Measurements from ENCODE around the gene OR8B2.
A peak's percentile ranks its signal among the peaks of the same experiment; 100 is the strongest.
"Not testable (repeated sequence)": the region's sequence is repeated elsewhere in the genome, so short reads cannot be mapped to it uniquely, and the experiment has no call there.

The OR8B2 gene, protein sequence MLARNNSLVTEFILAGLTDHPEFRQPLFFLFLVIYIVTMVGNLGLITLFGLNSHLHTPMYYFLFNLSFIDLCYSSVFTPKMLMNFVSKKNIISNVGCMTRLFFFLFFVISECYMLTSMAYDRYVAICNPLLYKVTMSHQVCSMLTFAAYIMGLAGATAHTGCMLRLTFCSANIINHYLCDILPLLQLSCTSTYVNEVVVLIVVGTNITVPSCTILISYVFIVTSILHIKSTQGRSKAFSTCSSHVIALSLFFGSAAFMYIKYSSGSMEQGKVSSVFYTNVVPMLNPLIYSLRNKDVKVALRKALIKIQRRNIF

DNA sequence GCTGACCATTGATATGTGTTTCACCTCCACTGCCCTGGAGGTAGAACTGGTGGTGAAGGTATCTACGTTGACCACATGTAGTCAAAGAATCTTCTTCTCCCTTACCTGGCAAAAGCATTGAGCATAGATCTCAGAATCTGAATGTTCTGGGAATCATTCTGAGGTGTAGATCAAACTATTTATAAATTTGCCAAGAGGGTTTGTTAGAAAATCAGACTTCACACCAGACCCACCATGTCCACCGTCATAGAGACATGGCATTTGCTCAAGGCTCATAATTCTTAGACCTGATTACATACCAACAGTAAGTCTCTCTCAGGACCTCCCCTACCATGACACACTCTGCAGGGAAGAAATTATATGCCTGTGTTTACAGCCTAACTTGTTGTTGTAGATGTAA lies at the start of gene OR8B2:
Gene OR8B2 (minus strand): TSS at position 101 of the 400 bp plus-strand sequence. CDS start 1,156 bp downstream, outside the sequence.
- no peak for DNase-seq

DNA sequence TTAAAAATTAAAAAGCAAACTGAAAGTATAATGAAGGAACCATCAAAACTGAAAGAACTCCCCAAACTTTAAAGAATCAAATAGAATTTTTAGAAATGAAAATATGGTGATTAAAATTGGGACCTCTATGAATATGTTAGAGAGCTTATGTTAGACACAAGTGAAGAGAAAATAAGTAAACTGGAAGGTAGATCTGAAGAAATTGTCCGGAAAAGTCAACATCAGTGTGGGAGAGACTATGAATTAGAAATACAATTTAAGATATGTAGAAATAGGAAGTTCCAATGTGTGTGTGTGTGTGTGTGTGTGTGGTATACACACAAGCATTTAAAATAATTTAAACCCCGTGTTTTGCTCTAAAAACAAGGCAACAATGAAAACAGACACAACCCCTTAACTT lies 45.3 kb upstream of the OR8B2 start:
- no peak for DNase-seq

DNA sequence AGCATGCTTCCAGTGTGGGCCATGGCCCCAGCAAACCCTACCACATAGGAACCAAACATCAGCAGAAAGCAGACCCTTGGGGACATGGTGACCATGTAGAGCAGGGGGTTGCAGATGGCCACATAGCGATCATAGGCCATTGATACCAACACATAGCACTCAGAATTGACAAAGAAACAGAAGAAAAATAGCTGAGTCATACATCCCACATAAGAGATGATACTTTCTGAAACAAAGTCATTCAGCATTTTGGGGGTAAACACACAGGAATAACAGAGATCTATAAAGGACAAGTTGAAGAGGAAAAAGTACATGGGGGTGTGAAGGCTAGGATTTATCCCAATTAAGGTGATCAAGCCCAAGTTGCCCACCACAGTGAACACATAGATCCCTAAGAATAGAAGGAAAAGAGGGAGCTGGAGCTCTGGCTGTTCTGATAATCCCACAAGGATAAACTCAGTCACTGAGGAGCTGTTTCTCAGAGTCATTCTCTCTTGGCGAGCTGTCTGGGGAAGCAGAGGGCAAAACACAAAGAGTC lies 40.2 kb upstream of the OR8B2 start, which contains the start of gene OR8B4:
Gene OR8B4 (minus strand): TSS at position 488 of the 538 bp plus-strand sequence. CDS start 0 bp downstream, at position 488.
- DNase-seq = no peak

DNA sequence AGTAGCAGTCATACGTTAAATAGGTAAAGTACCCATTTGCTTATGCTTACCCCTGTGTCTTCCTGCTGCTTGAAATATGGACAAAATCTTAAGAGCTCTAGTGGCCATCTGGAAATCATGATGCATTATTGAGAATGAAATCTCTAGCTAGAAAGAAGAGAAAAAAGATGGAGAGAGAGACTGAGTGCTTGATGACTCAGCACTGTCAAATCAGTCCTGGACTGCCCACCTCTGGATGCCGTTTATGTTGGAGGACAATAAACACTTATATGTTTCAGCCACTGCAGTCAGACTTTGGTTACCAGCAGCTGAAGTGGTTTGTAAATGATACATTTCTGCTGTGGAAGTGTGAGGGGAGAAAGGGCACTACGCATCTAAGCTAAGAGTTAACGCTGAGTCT lies 36.7 kb upstream of the OR8B2 start:
- DNase-seq = no peak

DNA sequence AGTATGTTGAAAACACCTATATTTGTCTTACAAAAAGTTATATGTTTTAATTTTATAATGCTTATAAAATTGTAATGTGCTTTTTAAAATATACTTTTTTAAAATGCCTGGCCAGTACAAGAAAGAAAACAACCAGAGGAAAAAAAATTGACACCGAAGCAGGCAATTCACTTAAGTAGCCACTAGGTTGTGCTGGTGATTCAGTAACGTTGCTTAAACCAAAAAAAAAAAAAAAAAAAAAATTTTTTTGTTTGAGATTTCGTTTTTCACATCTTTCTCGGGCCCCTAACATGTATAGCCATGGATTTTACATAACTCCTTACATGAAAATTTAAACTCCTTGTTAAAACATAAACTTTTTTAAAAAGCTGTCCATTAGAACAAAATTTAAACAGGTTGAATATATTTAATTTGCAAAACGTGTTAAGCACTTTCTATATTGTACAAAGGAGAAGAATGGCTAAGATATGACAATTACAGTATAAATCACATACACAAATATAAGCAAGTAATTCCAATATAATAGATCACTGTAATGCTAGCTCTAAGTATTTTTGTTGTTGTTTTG lies 31.1 kb upstream of the OR8B2 start:
- DNase-seq = no peak

DNA sequence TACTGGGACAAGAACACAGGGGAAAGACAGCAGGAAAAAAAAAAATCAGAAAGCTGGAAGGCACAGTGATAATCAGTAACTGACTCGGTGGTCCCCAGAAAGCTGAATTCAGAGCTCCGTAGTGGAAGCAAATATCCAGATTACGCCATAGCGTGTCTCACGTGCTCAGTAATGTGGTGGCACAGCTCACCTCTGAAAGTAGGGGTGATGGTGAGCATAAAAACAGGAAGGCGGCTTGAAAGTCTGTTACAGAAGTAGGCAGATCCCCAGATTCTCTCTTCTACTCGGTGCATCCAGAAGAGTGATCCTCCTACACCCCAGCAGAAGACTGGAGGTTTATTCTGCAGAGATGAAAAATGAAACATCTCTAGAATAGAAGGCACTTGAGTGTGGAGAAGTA lies 25.6 kb upstream of the OR8B2 start:
- no peak for DNase-seq

DNA sequence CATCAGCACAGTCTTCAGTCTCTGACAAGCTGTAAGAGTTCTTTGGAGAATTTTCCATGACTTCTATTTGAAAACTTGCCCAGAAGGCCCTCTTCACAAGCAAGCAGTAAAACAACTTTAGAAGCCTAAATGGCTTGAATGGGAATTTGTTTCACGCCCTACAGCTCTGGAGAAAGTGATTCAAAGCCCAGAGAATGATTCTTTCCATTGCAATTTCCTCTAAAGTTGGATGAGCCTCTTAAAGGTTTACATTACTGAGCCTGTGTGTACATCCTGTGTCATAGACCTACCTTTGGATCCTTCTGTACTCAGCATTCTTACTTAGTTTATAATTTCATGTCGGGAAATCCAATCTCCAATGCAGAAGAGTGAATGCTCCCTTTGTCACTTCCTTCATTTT lies 21.3 kb upstream of the OR8B2 start:
- DNase-seq = no peak

DNA sequence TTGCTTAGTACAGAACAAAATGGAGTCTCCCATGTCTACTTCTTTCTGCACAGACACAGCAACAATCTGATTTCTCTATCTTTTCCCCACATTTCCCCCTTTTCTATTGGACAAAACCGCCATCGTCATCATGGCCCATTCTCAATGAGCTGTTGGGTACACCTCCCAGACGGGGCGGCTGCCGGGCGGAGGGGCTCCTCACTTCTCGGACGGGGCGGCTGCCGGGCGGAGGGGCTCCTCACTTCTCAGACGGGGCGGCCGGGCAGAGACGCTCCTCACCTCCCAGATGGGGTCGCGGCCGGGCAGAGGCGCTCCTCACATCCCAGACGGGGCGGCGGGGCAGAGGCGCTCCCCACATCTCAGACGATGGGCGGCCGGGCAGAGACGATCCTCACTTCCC lies 18.9 kb upstream of the OR8B2 start:
- DNase-seq = not testable (repeated sequence)

DNA sequence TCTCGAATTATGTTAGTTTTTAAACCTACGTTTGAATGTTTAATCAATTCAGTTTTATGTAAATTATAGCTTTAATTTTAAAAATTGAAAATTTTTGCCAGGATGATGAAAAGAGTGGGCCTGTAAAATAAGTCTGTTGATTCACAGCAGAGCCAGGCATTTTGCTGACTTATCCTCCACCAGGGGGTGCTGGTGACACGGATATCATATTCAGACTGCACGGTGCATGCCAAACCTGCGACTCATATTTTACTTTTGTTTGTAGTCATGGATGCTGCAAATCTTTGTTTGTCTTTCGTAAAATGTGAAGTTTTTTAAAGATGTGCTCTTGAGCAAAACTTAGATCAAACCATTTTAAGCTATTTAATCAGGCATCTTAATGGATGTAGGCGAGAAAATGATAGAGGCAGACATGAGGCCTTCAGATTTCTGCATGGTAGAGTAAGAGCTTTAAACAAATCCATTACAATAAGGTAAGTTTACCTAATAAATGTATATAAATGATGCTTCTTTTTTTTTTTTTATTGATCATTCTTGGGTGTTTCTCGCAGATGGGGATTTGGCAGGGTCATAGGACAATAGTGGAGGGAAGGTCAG lies 18.1 kb upstream of the OR8B2 start:
- no peak for DNase-seq

DNA sequence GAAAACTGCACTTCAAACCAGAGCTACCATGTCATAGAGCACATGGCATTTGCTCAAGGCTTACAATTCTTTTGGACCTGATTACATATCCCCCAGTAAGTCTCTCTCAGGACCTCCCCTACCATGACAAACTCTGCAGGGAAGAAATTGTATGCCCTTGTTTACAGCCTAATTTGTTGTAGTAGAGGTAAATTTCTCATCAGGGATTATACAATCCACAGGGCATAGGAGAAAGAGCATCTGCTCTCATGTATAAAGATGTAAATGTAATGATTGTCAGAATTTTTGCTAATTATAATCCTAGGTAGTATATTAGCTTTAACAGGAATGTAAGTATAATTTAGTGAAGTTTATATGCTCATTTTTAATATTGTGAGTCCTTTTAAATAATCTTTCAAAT lies 14.6 kb upstream of the OR8B2 start, which contains the start of gene OR8B3:
Gene OR8B3 (minus strand): TSS at position 101 of the 400 bp plus-strand sequence. CDS start 1,673 bp downstream, outside the sequence.
- DNase-seq = no peak

DNA sequence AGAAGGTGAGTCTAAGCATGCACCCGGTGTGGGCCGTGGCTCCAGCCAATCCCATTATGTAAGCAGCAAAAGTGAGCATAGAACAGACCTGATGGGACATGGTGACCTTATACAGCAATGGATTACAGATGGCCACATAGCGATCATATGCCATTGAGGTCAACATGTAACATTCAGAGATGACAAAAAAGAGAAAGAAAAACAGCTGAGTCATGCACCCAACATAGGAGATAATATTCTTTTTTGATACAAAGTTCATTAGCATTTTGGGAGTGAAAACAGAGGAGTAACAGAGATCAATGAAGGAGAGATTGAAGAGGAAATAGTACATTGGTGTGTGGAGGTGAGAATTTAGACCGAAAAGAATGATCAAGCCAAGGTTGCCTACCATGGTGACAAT lies 12.5 kb upstream of the OR8B2 start:
- not testable (repeated sequence) for DNase-seq

DNA sequence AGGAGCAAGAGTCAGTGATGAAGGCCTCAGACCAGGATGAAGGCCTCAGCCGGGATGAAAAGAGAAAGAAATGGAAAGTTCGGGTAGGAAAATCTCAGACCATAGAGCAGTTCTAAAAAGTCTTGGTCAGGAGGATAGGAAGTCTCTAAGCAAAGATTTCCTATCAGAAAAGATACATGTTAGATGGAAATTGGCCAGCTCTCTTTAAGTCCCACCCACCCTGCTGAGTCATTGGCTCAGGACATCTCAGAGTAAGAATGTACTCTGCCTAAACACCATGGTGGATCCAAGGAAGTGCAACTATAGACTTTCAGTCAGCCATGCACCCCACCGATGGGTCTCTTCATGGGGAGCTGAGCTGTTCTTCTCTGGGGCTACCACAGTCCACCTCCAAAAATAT lies 10.1 kb upstream of the OR8B2 start:
- no peak for DNase-seq

DNA sequence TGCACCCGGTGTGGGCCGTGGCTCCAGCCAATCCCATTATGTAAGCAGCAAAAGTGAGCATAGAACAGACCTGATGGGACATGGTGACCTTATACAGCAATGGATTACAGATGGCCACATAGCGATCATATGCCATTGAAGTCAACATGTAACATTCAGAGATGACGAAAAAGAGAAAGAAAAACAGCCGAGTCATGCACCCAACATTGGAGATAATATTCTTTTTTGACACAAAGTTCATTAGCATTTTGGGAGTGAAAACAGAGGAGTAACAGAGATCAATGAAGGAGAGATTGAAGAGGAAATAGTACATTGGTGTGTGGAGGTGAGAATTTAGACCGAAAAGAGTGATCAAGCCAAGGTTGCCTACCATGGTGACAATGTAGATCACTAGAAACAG lies 1.4 kb downstream of the OR8B2 start:
- not testable (repeated sequence) for DNase-seq

DNA sequence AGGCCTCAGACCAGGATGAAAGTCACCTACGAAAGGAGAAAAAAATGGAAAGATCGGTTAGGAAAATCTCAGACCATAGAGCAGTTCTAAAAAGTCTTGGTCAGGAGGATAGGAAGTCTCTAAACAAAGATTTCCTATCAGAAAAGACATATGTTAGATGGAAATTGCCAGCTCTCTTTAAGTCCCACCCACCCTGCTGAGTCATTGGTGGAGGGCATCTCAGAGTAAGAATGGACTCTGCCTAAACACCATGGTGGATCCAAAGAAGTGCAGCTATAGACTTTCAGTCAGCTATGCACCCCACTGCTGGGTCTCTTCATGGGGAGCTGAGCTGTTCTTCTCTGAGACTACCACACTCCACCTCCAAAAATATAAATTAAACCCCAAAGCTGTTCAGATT lies 3.7 kb downstream of the OR8B2 start:
- DNase-seq = no peak

DNA sequence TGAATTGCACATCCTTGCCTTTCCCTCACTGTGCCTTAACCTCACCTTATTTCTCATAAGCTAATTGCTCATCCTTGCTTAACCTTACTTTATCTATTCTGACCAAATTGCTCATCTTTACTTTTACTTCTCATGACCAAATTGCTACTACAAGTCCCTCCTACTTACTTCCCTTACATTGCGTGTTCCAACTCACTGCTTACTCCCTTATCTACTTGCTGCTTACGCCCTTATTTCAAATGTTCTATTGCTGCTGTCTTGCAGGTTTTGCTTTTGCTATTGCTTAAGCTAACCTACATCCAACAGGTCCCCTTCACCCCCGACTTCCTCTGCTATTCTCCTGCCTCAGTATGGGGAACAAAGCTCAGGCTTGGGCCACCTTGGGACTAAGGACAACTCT lies 8.0 kb downstream of the OR8B2 start:
- DNase-seq = no peak

DNA sequence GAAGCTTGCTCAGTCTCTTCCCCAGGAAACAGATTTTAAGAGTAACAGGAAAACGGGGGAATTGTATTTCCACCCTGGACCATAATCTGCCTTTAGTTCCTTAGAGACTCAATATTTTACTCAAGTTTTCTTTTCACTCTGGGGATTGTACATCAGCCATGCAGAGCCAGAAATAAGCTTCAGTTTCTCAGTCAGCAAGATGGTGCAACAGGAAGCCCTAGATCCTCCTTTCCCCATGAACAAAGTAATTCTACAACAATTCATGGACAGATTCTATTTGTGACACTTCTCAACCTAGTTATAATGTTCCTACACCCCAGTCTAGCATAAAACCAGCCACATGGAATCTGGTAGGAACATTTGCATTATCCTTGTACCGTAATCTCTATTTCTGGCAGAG lies 24.7 kb downstream of the OR8B2 start:
- DNase-seq = no peak

DNA sequence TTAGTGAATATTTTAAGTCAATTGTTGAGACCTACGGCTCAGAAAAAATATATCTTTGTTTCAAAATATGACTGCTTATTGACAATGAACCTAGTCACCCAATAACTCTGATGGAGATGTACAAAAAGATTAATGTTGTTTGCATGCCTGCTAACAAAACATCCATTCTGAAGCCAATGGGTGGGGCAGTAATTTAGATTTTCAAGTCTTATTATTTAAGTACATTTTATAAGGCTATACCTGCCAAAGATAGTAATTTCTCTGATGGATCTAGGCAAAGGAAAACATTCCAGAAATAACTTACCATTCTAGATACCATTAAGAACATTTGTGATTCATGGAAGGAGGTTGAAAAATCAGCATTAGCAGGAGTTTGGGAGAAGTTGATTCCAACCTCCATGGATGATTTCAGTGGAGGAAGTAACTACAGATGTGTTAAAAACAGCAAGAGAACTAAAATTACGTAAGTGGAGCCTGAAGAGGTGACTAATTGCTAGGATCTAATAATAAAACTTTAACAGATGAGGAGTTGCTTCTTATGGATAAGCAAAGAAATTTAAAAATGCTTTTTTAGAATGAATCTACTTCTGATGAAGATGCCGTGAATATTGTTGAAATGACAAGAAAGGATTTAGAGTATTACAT lies 37.9 kb downstream of the OR8B2 start:
- DNase-seq = peak; percentile 33

DNA sequence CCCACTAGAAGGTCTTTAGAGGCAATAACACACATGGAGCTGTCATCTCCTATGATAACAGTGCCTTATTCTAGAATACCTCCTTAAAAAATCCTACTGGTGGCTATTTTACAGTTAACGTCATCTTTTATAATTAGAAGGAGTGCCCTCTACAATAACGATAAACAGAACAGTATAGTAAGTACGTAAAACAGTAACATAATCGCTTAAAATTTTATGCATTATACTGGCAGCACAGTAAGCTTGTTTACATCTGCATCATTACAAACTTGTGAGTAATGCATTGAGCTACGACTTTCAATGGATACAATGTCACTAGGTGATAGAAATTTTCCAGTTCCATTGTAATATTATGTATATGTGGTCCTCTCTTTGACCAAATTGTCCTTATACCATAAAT lies 40.0 kb downstream of the OR8B2 start:
- no peak for DNase-seq

DNA sequence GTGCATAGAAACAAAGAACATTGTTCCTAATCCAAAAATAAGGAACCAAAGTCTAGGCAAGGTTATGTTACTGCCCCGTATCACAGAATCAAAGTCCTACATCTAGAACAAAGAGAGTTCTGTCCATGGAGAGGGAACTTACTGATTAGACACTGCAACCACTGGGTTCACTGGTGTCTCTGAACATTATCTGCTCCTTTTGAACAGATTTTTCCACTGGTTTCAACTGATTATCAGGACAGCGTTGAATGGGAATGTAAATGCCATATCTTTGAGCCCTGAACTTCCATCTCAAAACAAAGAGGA lies 44.2 kb downstream of the OR8B2 start:
- DNase-seq = no peak

DNA sequence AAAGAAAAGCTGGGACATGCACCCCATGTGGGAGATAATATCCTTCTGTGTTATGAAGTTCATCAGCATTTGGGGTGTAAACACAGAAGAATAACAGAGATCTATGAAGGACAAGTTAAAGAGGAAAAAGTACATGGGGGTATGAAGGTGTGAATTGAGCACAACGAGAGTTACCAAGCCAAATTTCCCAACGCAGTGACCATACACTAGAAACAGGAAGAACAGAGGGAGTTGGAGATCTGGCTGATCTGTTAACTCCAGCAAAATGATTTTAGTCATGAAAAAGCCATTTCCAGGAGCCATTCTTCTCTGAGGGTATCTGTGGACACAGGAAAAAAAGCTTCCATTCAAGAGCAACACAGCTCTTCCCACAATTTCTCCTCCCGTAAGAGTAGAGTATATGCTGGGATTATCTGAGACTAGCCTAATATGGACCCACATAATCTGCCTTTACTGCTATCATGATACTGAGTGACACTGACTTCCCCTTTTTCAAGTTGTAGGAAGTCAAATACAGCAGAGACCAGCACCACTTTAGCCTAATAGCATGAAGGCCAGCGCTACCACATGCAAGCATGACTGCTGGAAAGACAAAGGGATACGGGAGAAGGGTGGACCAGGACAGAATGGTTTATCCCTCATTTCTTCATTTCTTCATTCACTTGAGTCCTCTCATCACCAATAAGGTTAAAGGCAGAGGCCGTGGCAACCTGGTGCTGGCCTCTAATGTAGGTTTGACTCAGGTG lies 44.7 kb downstream of the OR8B2 start:
- no peak for DNase-seq
